HCT116 (cell line): ENCODE data around the gene MAPK10. TPM values are rescaled to one million over a fixed set of nuclear protein-coding genes. Genes with fewer than 3 reads are reported as not detected.

Experiments used
- ATAC-seq: fragments of 200-7000 bp; cut with Tn5 transposase; 2 replicates; pipeline ENCODE4 v1.9.1; 2020; ENCODE audit warnings: mild to moderate bottlenecking, moderate library complexity
- BruUV-seq: library from RNA; stranded (reverse); fragments of 400-500 nt; replicated peaks from 2 replicates; lab custom pipeline; 2021; lab: Mats Ljungman, UMichigan
- CTCF ChIA-PET: fragments of 300-600 bp; sonication (Branson Sonifier 250); formaldehyde crosslinking; loops from one replicate; lab custom pipeline; 2021; ENCODE audit warnings: antibody characterized with exemption; lab: Charles Lee
- POLR2A ChIA-PET: fragments of 300-600, 350-600 bp; sonication (Branson Sonifier 250); formaldehyde crosslinking; loops from one replicate; lab custom pipeline; 2021; ENCODE audit warnings: antibody characterized with exemption; lab: Charles Lee
- RAD21 ChIA-PET, 2 experiments: fragments of 300-600 bp; sonication (Branson Sonifier 250); formaldehyde crosslinking; loops; one replicate each; lab custom pipeline; 2023; ENCODE audit warnings: low total read pairs in 2 of 2; ENCODE audit not compliant: uncharacterized antibody in 2 of 2, unreplicated experiment in 2 of 2, low non-redundant PET in 1 of 2; lab: Charles Lee
- DNase-seq: peaks from one replicate; pipeline ENCODE4 v3.0.0-alpha.2; 2010; ENCODE audit warnings: low read depth, low spot score
- H2AFZ ChIP-seq: fragments of 200-600 bp; shearing (Covaris generic), sonication (generic); 2 replicates; pipeline ENCODE4 v1.6.1; 2017; ENCODE audit warnings: low read depth, mixed run types, mixed read lengths, antibody characterized with exemption, low read length; ENCODE audit not compliant: poor library complexity, severe bottlenecking
- H3K27ac ChIP-seq: 2 replicates; pipeline ENCODE4 v1.5.1; 2012; ENCODE audit warnings: low read depth, low read length
- H3K27me3 ChIP-seq: fragments of 200-600 bp; sonication (generic); 2 replicates; pipeline ENCODE4 v1.6.1; 2016; ENCODE audit warnings: mixed run types, low read length, mixed read lengths; ENCODE audit not compliant: insufficient read depth
- H3K36me3 ChIP-seq, 2 experiments: fragments of 200-500 bp in 1 of 2; fragments of 200-600 bp in 1 of 2; sonication (Bioruptor generic) in 1 of 2; sonication (generic) in 1 of 2; 2 replicates each; pipeline versions ENCODE4 v1.5.1 to v1.6.1; 2014 to 2016; ENCODE audit warnings: low read length in 2 of 2, inconsistent platforms in 1 of 2, mixed read lengths in 1 of 2, mixed run types in 1 of 2; ENCODE audit not compliant: insufficient read depth in 2 of 2, control insufficient read depth in 1 of 2
- H3K4me1 ChIP-seq, 2 experiments: fragments of 200-600 bp in 1 of 2; sonication (generic) in 1 of 2; 2 replicates each; pipeline versions ENCODE4 v1.5.1 to v1.6.1; 2012 to 2017; ENCODE audit warnings: low read length in 2 of 2, inconsistent platforms in 1 of 2, mild to moderate bottlenecking in 1 of 2, mixed read lengths in 1 of 2, mixed run types in 1 of 2, moderate library complexity in 1 of 2; ENCODE audit not compliant: insufficient read depth in 2 of 2, control insufficient read depth in 1 of 2
- H3K4me2 ChIP-seq: fragments of 200-600 bp; sonication (generic); 2 replicates; pipeline ENCODE4 v1.6.1; 2017; ENCODE audit warnings: mixed run types, low read length, mixed read lengths
- H3K4me3 ChIP-seq, 2 experiments: fragments of 200-600 bp in 1 of 2; sonication (generic) in 1 of 2; replicated peaks in 1 of 2; 2 replicates each; pipeline ENCODE4 v1.5.1; 2011 to 2016; ENCODE audit warnings: low read length in 2 of 2, control low read depth in 1 of 2, low read depth in 1 of 2, mild to moderate bottlenecking in 1 of 2, mixed read lengths in 1 of 2, mixed run types in 1 of 2
- H3K79me2 ChIP-seq: fragments of 200-600 bp; sonication (generic); 2 replicates; pipeline ENCODE4 v1.6.1; 2017; ENCODE audit warnings: mild to moderate bottlenecking, mixed run types, low read length, moderate library complexity, mixed read lengths; ENCODE audit not compliant: insufficient read depth
- H3K9ac ChIP-seq: fragments of 200-600 bp; sonication (generic); 2 replicates; pipeline ENCODE4 v1.6.1; 2016; ENCODE audit warnings: low read length, mixed read lengths
- H3K9me2 ChIP-seq: fragments of 200-600 bp; sonication (generic), shearing (Covaris generic); 2 replicates; pipeline ENCODE4 v1.6.1; 2017; ENCODE audit warnings: mixed run types, mild to moderate bottlenecking, moderate library complexity; ENCODE audit not compliant: insufficient read depth
- H3K9me3 ChIP-seq, 2 experiments: fragments of 200-500 bp in 1 of 2; fragments of 200-600 bp in 1 of 2; sonication (Bioruptor generic) in 1 of 2; sonication (generic) in 1 of 2; 2 replicates each; pipeline ENCODE4 v1.6.1; 2014 to 2017; ENCODE audit warnings: low read length in 2 of 2, mixed read lengths in 2 of 2, inconsistent platforms in 1 of 2, low read depth in 1 of 2, mild to moderate bottlenecking in 1 of 2, mixed run types in 1 of 2, moderate library complexity in 1 of 2; ENCODE audit not compliant: control insufficient read depth in 1 of 2, insufficient read depth in 1 of 2
- H4K20me1 ChIP-seq: fragments of 200-600 bp; sonication (generic), shearing (Covaris generic); 2 replicates; pipeline ENCODE4 v1.6.1; 2017; ENCODE audit warnings: mixed run types, mild to moderate bottlenecking, moderate library complexity; ENCODE audit not compliant: insufficient read depth
- ATF3 ChIP-seq: IDR thresholded peaks from 2 replicates; pipeline ENCODE4 v1.6.1; 2012
- CBX3 ChIP-seq: IDR thresholded peaks from 2 replicates; pipeline ENCODE4 v1.6.1; 2012; ENCODE audit warnings: low read depth
- CEBPB ChIP-seq: IDR thresholded peaks from 2 replicates; pipeline ENCODE4 v1.6.1; 2012; ENCODE audit warnings: low read depth
- EGR1 ChIP-seq: IDR thresholded peaks from 2 replicates; pipeline ENCODE4 v1.6.1; 2012; ENCODE audit warnings: low read depth
- ELF1 ChIP-seq: IDR thresholded peaks from 2 replicates; pipeline ENCODE4 v1.6.1; 2012; ENCODE audit warnings: low read depth, borderline replicate concordance
- EZH2 ChIP-seq: fragments of 200-600 bp; sonication (generic); IDR thresholded peaks from 2 replicates; pipeline ENCODE4 v1.6.1; 2017; ENCODE audit warnings: antibody characterized with exemption, mixed run types
- EZH2phosphoT487 ChIP-seq: fragments of 200-600 bp; IDR thresholded peaks from 2 replicates; pipeline ENCODE4 v1.6.1; 2018; ENCODE audit warnings: antibody characterized with exemption, borderline replicate concordance
- FOSL1 ChIP-seq: IDR thresholded peaks from 2 replicates; pipeline ENCODE4 v1.6.1; 2012; ENCODE audit warnings: low read depth
- JUND ChIP-seq: IDR thresholded peaks from 2 replicates; pipeline ENCODE4 v1.6.1; 2012
- POLR2AphosphoS5 ChIP-seq: IDR thresholded peaks from 2 replicates; pipeline ENCODE4 v1.6.1; 2011; ENCODE audit warnings: mild to moderate bottlenecking, low read depth, low read length, moderate library complexity
- RAD21 ChIP-seq: IDR thresholded peaks from 2 replicates; pipeline ENCODE4 v1.6.1; 2012; ENCODE audit warnings: low read depth, mild to moderate bottlenecking
- SIN3A ChIP-seq: IDR thresholded peaks from 2 replicates; pipeline ENCODE4 v1.6.1; 2012; ENCODE audit warnings: low read depth
- SRF ChIP-seq: IDR thresholded peaks from 2 replicates; pipeline ENCODE4 v1.6.1; 2012; ENCODE audit warnings: low read depth
- TCF7L2 ChIP-seq: IDR thresholded peaks from 2 replicates; pipeline ENCODE4 v1.7.0; 2011; ENCODE audit warnings: borderline replicate concordance, inconsistent platforms; ENCODE audit not compliant: insufficient read depth, insufficient read length; ENCODE audit errors: extremely low read depth
- ZBTB33 ChIP-seq: IDR thresholded peaks from 2 replicates; pipeline ENCODE4 v1.6.1; 2011; ENCODE audit warnings: mild to moderate bottlenecking, low read length, moderate library complexity; ENCODE audit not compliant: insufficient replicate concordance; ENCODE audit errors: extremely low read depth
- ZNF274 ChIP-seq: fragments of 200-500 bp; sonication (Bioruptor generic); IDR thresholded peaks from 2 replicates; pipeline ENCODE4 v1.6.1; 2014; ENCODE audit warnings: mild to moderate bottlenecking, low read depth, low read length, inconsistent platforms
- intact Hi-C: fragments of 100-400 bp; cut with micrococcal nuclease; formaldehyde crosslinking; loops from 2 replicates; pipeline ENCODE4 v1.10.0; 2022
- total RNA-seq: library from RNA; stranded (reverse); gene quantifications from one replicate; pipeline ENCODE4 v1.2.1, GENCODE V29; 2021; ENCODE audit not compliant: unreplicated experiment
- TF ChIP-seq, protein P1 (sequence below), 3 experiments: fragments of 200-600 bp in 1 of 3; sonication (generic) in 1 of 3; IDR thresholded peaks in 2 of 3; conservative IDR thresholded peaks in 1 of 3; 2 replicates each; pipeline ENCODE4 v1.5.1; 2012 to 2017; ENCODE audit warnings: low read depth in 2 of 3, low read length in 2 of 3, antibody characterized with exemption in 1 of 3, borderline replicate concordance in 1 of 3, control low read depth in 1 of 3, mild to moderate bottlenecking in 1 of 3, mixed read lengths in 1 of 3, mixed run types in 1 of 3, moderate library complexity in 1 of 3; ENCODE audit not compliant: insufficient read depth in 1 of 3
- TF ChIP-seq, protein P2 (sequence below): IDR thresholded peaks from 2 replicates; pipeline ENCODE4 v1.6.1; 2012

MAPK10 gene
- total RNA-seq, 1 experiment from 2014 or later = 0.52 TPM

DNA sequence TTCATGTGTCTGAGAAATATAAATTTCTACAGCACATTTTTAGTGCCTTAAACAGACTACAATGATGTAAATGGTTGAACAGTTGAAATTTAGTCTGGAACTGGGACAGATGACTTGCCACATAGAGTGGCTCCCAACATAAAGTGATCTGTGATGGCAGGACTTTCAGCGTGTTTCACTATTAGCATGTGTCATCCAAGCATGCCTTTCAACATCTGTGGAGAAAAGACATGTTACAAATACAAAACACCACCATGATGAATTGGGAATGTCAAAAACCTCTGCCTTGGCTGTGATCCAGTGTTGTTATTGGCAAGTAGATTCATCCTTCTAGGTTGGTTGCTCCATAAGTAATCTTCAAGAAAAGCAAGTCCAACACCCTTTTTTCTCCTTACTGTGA, 348.7 kb downstream of the MAPK10 start:
- H3K27me3 ChIP-seq = no peaks in the 10 kb centered on the region
- no peak overlapping the region for H3K9ac ChIP-seq
- ChIA-PET POLR2A (no interaction called here), CTCF (interaction anchor here (1.0 kb wide), 1 partner anchor 214 kb away, joined by 4 read pairs; no protein-coding TSS in a partner anchor), RAD21 (no interaction called here)
- H3K79me2 ChIP-seq = no peaks in the 10 kb centered on the region
- no peak overlapping the region for H2AFZ ChIP-seq
- TF ChIP-seq, protein P1, sequence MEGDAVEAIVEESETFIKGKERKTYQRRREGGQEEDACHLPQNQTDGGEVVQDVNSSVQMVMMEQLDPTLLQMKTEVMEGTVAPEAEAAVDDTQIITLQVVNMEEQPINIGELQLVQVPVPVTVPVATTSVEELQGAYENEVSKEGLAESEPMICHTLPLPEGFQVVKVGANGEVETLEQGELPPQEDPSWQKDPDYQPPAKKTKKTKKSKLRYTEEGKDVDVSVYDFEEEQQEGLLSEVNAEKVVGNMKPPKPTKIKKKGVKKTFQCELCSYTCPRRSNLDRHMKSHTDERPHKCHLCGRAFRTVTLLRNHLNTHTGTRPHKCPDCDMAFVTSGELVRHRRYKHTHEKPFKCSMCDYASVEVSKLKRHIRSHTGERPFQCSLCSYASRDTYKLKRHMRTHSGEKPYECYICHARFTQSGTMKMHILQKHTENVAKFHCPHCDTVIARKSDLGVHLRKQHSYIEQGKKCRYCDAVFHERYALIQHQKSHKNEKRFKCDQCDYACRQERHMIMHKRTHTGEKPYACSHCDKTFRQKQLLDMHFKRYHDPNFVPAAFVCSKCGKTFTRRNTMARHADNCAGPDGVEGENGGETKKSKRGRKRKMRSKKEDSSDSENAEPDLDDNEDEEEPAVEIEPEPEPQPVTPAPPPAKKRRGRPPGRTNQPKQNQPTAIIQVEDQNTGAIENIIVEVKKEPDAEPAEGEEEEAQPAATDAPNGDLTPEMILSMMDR (IDR thresholded peaks at IDR 0.05 in 2 of 3, conservative IDR thresholded peaks at IDR 0.05 in 1 of 3; ENCODE audit: borderline replicate concordance in 1 of 3, insufficient read depth in 1 of 3, low read depth in 2 of 3, low read length in 2 of 3) = no peak
- TF ChIP-seq ELF1 = no peak
- TF ChIP-seq, protein P2, sequence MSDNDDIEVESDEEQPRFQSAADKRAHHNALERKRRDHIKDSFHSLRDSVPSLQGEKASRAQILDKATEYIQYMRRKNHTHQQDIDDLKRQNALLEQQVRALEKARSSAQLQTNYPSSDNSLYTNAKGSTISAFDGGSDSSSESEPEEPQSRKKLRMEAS = no peak
- no peak for TF ChIP-seq TCF7L2
- no peak for TF ChIP-seq ZNF274
- TF ChIP-seq EZH2phosphoT487 = no peak
- no peak for TF ChIP-seq EZH2
- TF ChIP-seq ATF3 = no peak
- no peak for TF ChIP-seq RAD21
- no peak for TF ChIP-seq POLR2AphosphoS5
- no peak for TF ChIP-seq CEBPB
- no peak for TF ChIP-seq SRF
- TF ChIP-seq ZBTB33 = no peak
- TF ChIP-seq JUND = no peak
- no peak for TF ChIP-seq SIN3A
- no peak for TF ChIP-seq EGR1
- TF ChIP-seq FOSL1 = no peak
- TF ChIP-seq CBX3 = no peak
- BruUV-seq = no TSS peak
- H4K20me1 ChIP-seq = no peaks in the 10 kb centered on the region
- intact Hi-C loops = no loop called here
- DNase-seq = no peak
- ATAC-seq = no peak
- no peaks in the 10 kb centered on the region for H3K9me3 ChIP-seq
- no peaks in the 10 kb centered on the region for H3K9me2 ChIP-seq
- no peak overlapping the region for H3K4me2 ChIP-seq
- H3K4me1 ChIP-seq = no peaks in the 10 kb centered on the region
- H3K4me3 ChIP-seq = no peak overlapping the region
- H3K27ac ChIP-seq = no peak overlapping the region
- H3K36me3 ChIP-seq = no peaks in the 10 kb centered on the region
